ENCODE measurements around the gene SLC37A1.
A peak's percentile ranks its signal among the peaks of the same experiment; 100 is the strongest.

Gene SLC37A1

DNA sequence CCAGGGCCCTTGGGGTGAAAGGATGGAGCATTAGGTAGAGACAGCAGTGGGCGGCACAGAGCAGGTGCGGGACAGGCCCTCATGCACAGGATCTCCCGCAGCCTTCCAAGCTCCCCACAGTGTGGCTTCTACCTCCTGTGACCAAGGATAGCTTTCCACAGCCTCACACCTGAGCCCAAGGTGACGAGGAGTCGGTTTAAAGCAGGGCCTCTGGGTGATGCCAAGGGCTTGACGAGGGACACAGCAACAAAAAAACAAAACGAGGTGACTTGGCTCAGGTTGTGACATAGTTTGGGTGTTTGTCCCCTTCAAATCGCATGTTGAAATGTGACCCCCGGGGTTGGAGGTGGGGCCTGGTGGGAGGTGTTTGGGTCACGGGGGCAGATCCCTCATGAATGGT is 32.9 kb upstream of the SLC37A1 start:
- peak; percentile 26 for DNase-seq (ENCODE audit: low spot score)
- H3K4me3 ChIP-seq, result no peak overlapping the region

DNA sequence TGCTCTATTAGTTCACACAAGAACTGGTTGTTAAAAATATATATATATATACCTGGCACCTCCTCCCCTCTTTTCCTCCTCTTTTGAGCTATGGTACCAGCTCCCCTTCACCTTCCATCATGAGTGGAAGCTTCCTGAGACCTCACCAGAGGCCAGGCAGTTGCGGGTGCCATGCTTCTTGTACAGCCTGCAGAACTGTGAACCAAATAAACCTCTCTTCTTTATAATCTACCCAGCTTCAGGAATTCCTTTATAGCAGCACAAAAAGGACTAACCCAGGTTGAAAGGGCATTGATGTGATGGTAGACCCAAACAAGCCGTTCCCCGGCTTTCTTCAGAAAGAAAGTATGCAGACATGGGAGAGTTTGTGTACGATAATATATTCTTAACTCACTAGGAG is 32.5 kb upstream of the SLC37A1 start:
- Histone ChIP-seq H3K27ac (no peak overlapping the region), H3K4me3 (no peak overlapping the region)
- TF ChIP-seq, protein P1, sequence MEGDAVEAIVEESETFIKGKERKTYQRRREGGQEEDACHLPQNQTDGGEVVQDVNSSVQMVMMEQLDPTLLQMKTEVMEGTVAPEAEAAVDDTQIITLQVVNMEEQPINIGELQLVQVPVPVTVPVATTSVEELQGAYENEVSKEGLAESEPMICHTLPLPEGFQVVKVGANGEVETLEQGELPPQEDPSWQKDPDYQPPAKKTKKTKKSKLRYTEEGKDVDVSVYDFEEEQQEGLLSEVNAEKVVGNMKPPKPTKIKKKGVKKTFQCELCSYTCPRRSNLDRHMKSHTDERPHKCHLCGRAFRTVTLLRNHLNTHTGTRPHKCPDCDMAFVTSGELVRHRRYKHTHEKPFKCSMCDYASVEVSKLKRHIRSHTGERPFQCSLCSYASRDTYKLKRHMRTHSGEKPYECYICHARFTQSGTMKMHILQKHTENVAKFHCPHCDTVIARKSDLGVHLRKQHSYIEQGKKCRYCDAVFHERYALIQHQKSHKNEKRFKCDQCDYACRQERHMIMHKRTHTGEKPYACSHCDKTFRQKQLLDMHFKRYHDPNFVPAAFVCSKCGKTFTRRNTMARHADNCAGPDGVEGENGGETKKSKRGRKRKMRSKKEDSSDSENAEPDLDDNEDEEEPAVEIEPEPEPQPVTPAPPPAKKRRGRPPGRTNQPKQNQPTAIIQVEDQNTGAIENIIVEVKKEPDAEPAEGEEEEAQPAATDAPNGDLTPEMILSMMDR (IDR thresholded peaks at IDR 0.05), result no peak
- DNase-seq (ENCODE audit: low spot score), result no peak

More for the DNA sequence above, 32.9 kb upstream of the SLC37A1 start:
- H3K27ac ChIP-seq, result no peak overlapping the region
- TF ChIP-seq, protein P1 (IDR thresholded peaks at IDR 0.05), result no peak

DNA sequence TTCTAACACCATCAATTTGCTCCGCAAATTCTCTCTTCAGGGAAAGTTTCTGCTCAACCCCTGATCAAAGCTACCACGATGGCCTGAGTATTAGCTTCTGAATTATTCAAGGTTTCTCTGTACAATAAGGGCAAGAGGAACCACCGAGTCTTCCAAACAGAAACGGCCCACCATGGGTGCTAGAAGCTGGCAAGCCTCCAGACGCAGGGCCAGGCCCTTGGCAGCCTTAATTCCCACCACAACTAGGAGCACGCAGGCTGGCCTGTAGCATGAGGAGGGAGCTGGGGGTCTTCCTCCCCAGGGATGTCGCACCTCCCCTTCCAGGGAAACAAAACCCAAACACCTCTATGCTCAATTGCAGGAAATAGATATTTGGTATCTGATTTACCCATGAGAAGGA is 28.7 kb upstream of the SLC37A1 start:
- Histone ChIP-seq H3K27ac (no peak overlapping the region), H3K4me3 (no peak overlapping the region)
- TF ChIP-seq, protein P1 (IDR thresholded peaks at IDR 0.05), result no peak
- DNase-seq (ENCODE audit: low spot score), result no peak

DNA sequence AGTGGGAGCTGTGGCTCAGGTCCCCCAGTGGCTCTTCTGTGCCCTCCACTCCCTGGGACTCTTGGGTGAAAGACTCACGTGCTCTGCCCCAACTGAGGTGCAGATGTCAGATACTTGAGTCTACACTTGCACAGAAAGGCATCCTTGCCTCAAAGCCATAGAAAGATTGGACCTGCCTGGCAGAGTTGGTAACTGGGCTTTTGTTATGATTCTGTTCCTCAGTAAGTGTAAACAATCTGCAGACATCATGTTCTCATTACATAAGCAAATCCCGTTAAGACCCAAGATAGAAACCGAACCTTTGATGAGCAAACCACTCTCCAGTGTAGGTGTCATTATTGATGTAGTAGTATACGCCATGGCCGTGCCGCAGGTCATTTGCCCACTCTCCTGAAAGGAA is 27.6 kb upstream of the SLC37A1 start:
- Histone ChIP-seq H3K27ac (no peak overlapping the region), H3K4me3 (no peak overlapping the region)
- TF ChIP-seq, protein P1 (IDR thresholded peaks at IDR 0.05), result no peak
- DNase-seq (ENCODE audit: low spot score), result no peak

DNA sequence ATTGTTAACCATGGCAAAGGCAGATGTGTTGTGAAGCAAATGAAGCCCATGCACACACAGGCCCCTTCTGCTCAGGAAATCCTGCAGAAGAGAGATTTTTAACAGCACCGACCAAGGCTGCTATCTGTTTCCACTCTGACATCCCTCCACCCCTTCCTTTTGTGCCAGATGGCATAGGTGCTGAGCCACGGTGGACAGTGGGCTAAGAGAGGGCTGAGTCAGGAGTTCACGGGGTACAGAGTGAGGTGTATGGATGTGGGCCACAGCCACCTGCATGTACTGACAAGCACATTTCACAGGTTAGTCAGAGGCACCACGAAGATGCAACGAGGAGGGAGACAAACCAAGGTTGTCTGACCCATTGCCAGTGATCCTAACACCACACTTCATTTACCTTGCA is 27.1 kb upstream of the SLC37A1 start:
- TF ChIP-seq, protein P1 (IDR thresholded peaks at IDR 0.05), result no peak
- DNase-seq (ENCODE audit: low spot score), result no peak
- Histone ChIP-seq H3K4me3 (no peak overlapping the region), H3K27ac (no peak overlapping the region)

DNA sequence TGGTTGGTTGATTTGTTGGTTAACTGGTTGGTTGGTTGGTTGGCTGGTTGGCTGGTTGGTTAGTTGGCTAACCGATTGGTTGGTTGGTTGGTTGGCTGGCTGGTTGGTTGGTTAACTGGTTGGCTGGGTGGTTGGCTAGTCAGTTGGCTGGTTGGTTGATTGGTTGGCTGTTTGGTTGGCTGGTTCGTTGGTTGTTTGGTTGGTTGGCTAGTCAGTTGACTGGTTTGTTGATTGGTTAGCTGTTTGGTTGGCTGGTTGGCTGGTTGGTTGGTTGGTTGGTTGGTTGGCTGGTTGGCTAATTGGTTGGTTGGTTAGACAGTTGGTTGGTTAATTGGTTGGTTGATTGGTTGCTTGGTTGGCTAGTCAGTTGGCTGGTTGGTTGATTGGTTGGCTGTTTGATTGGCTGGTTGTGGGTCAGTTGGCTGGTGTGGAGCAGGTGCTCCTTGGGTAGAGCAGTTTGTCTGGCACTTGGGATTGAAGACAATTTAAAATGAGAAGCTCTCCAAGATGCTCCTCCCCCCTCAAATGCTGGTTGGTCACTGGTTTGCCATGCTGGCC is 24.6 kb upstream of the SLC37A1 start:
- H3K27ac ChIP-seq, result no peak overlapping the region
- H3K4me3 ChIP-seq, result no peak overlapping the region
- DNase-seq (ENCODE audit: low spot score), result no peak
- TF ChIP-seq, protein P1 (IDR thresholded peaks at IDR 0.05), result no peak

DNA sequence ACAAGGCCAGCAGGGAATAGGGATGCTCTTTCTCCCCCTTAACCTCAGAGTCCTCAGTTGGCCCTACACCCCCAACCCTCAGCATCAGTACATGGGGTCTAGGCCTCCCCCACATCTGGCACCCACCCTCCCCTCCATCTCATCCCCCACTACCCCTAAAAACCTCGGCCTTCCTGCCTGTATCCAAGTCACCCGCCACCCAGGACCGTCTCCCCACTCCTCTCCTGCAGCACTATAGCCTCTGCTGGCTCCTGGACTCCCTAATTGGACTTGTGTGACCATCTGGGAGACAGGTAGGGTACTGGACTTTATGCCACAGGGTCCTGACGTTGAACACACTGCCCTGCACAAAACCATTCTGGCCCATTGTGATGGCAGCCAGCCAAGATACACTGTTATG is 23.7 kb upstream of the SLC37A1 start:
- TF ChIP-seq, protein P1 (IDR thresholded peaks at IDR 0.05), result no peak
- Histone ChIP-seq H3K27ac (no peak overlapping the region), H3K4me3 (no peak overlapping the region)
- no peak for DNase-seq (ENCODE audit: low spot score)

Measured in coronary artery (tissue), 2 donors.